Ovary (tissue), 3 donors: Measurements from ENCODE around the gene SCART1.
"Not testable (repeated sequence)": the region's sequence is repeated elsewhere in the genome, so short reads cannot be mapped to it uniquely, and the experiment has no call there.

Experiments
- CTCF ChIP-seq, 3 donors: fragments of 450-650 bp in 2 of 3; fragments of 200-600 bp in 1 of 3; IDR thresholded peaks; one replicate each; pipeline versions ENCODE4 v1.5.1 to v1.8.0; 2016 to 2022; ENCODE audit warnings: antibody characterized with exemption in 3 of 3, mild to moderate bottlenecking in 1 of 3
- EP300 ChIP-seq: sonication (generic); formaldehyde crosslinking; IDR thresholded peaks from one replicate; pipeline ENCODE4 v1.6.1; 2017; ENCODE audit warnings: antibody characterized with exemption
- POLR2A ChIP-seq: fragments of 450-650 bp; IDR thresholded peaks from one replicate; pipeline ENCODE4 v1.6.1; 2017; ENCODE audit warnings: antibody characterized with exemption, mild to moderate bottlenecking, moderate library complexity
- donor health status: DM: no; HTN: no; CAD: no.

- TF ChIP-seq POLR2A; EP300; CTCF (IDR thresholded peaks at IDR 0.05): not testable (repeated sequence)
Observed at GRCh38 chr10:133469205-133469604, 15.5 kb downstream of the SCART1 start.
